Activated naive CD8-positive, alpha-beta T cell treated with anti-CD3 and anti-CD28 coated beads, Interleukin-2, amount 50 U/mL, for 24 hours (primary cell): ENCODE results near the gene RGP1.
A peak's percentile ranks its signal among the peaks of the same experiment; 100 is the strongest.

Experiments used
- ATAC-seq: fragments of 150-1000 bp; cut with Tn5 transposase; one replicate; pipeline ENCODE4 v1.10.0; 2021
- DNase-seq: peaks from one replicate; pipeline ENCODE4 v3.0.0; 2021
- H3K27ac Mint-ChIP-seq: one replicate; pipeline ENCODE4 v1.8.0; 2021; ENCODE audit warnings: mild to moderate bottlenecking, mixed read lengths
- H3K27me3 Mint-ChIP-seq: one replicate; pipeline ENCODE4 v1.8.0; 2021; ENCODE audit warnings: mixed read lengths
- H3K36me3 Mint-ChIP-seq: one replicate; pipeline ENCODE4 v1.8.0; 2021; ENCODE audit warnings: low read depth, mixed read lengths
- H3K4me1 Mint-ChIP-seq: one replicate; pipeline ENCODE4 v1.8.0; 2021; ENCODE audit warnings: mixed read lengths
- H3K4me3 Mint-ChIP-seq: one replicate; pipeline ENCODE4 v1.8.0; 2021; ENCODE audit warnings: mild to moderate bottlenecking, moderate library complexity, mixed read lengths
- H3K9me3 Mint-ChIP-seq: one replicate; pipeline ENCODE4 v1.8.0; 2021; ENCODE audit warnings: mixed read lengths

Gene RGP1

GRCh38 chr9:35729700-35730485 is 19.2 kb upstream of the RGP1 start:
- Mint-ChIP-seq H3K9me3 (no peaks in the 10 kb centered on the region), H3K4me1 (peaks cover 17% of the 10 kb centered on the region), H3K4me3 (no peak overlapping the region), H3K36me3 (peaks cover 16% of the 10 kb centered on the region), H3K27ac (no peak overlapping the region), H3K27me3 (no peaks in the 10 kb centered on the region)
- ATAC-seq (no peak), DNase-seq (peak; percentile 39)

GRCh38 chr9:35730486-35730854 is 18.6 kb upstream of the RGP1 start:
- H3K27me3 Mint-ChIP-seq = no peaks in the 10 kb centered on the region
- no peak for ATAC-seq

GRCh38 chr9:35731415-35732184 is 17.5 kb upstream of the RGP1 start:
- peaks cover 17% of the 10 kb centered on the region for H3K4me1 Mint-ChIP-seq
- peaks cover 16% of the 10 kb centered on the region for H3K36me3 Mint-ChIP-seq
- peak overlapping the region; percentile 90 for H3K27ac Mint-ChIP-seq
- no peak overlapping the region for H3K4me3 Mint-ChIP-seq
- H3K27me3 Mint-ChIP-seq = no peaks in the 10 kb centered on the region
- no peak for ATAC-seq
- no peak for DNase-seq
- no peaks in the 10 kb centered on the region for H3K9me3 Mint-ChIP-seq

More at GRCh38 chr9:35730486-35730854, 18.6 kb upstream of the RGP1 start:
- no peak overlapping the region for H3K4me3 Mint-ChIP-seq
- peaks cover 17% of the 10 kb centered on the region for H3K4me1 Mint-ChIP-seq
- peaks cover 14% of the 10 kb centered on the region for H3K36me3 Mint-ChIP-seq
- DNase-seq = no peak
- H3K27ac Mint-ChIP-seq = no peak overlapping the region
- no peaks in the 10 kb centered on the region for H3K9me3 Mint-ChIP-seq

- H3K27ac Mint-ChIP-seq = peak within 1 kb of the TSS; percentile 90
- peaks cover 18% of the 10 kb centered on the region for H3K36me3 Mint-ChIP-seq
- no peaks in the 10 kb centered on the region for H3K27me3 Mint-ChIP-seq
- peak; percentile 93 for ATAC-seq
- no peaks in the 10 kb centered on the region for H3K9me3 Mint-ChIP-seq
- DNase-seq = peak; percentile 96
- no peak within 1 kb of the TSS for H3K4me3 Mint-ChIP-seq
- H3K4me1 Mint-ChIP-seq = peaks cover 17% of the 10 kb centered on the region
Measured at GRCh38 chr9:35732185-35732799, 16.8 kb upstream of the RGP1 start, which contains the start of the genes CREB3 and TLN1. TSS of gene CREB3 (plus strand) at chr9:35732666. CDS start at chr9:35732773, 107 bp downstream. TSS of gene TLN1 (minus strand) at chr9:35732195. CDS start at chr9:35725694, 6,501 bp downstream.

GRCh38 chr9:35732800-35733541 is 16.1 kb upstream of the RGP1 start:
- Mint-ChIP-seq H3K27me3 (no peaks in the 10 kb centered on the region), H3K4me1 (peaks cover 17% of the 10 kb centered on the region), H3K9me3 (no peaks in the 10 kb centered on the region), H3K36me3 (peaks cover 18% of the 10 kb centered on the region), H3K27ac (peak overlapping the region; percentile 90), H3K4me3 (no peak overlapping the region)
- peak; percentile 8 for ATAC-seq
- peak; percentile 52 for DNase-seq

- DNase-seq = no peak
- Mint-ChIP-seq H3K27me3 (no peaks in the 10 kb centered on the region), H3K9me3 (no peaks in the 10 kb centered on the region), H3K4me1 (peaks cover 17% of the 10 kb centered on the region), H3K4me3 (peak overlapping the region; percentile 27), H3K36me3 (peaks cover 27% of the 10 kb centered on the region), H3K27ac (no peak overlapping the region)
- no peak for ATAC-seq
Measured at GRCh38 chr9:35734096-35734495, 15.0 kb upstream of the RGP1 start.

- Mint-ChIP-seq H3K27me3 (no peaks in the 10 kb centered on the region), H3K4me1 (peaks cover 17% of the 10 kb centered on the region), H3K4me3 (no peak overlapping the region), H3K27ac (no peak overlapping the region), H3K36me3 (peaks cover 27% of the 10 kb centered on the region), H3K9me3 (no peaks in the 10 kb centered on the region)
- DNase-seq = peak; percentile 58
- no peak for ATAC-seq
Measured at GRCh38 chr9:35736201-35736633, 12.9 kb upstream of the RGP1 start.

GRCh38 chr9:35737143-35737542 is 11.9 kb upstream of the RGP1 start:
- Mint-ChIP-seq H3K4me3 (no peak overlapping the region), H3K4me1 (peaks cover 25% of the 10 kb centered on the region), H3K27ac (no peak overlapping the region), H3K27me3 (no peaks in the 10 kb centered on the region), H3K9me3 (no peaks in the 10 kb centered on the region), H3K36me3 (peaks cover 27% of the 10 kb centered on the region)
- ATAC-seq = no peak
- DNase-seq = no peak

GRCh38 chr9:35738186-35738585 is 10.9 kb upstream of the RGP1 start:
- no peak overlapping the region for H3K27ac Mint-ChIP-seq
- DNase-seq (no peak), ATAC-seq (no peak)
- H3K9me3 Mint-ChIP-seq = no peaks in the 10 kb centered on the region
- H3K27me3 Mint-ChIP-seq = no peaks in the 10 kb centered on the region
- H3K36me3 Mint-ChIP-seq = peaks cover 36% of the 10 kb centered on the region
- H3K4me3 Mint-ChIP-seq = no peak overlapping the region
- H3K4me1 Mint-ChIP-seq = peaks cover 26% of the 10 kb centered on the region

GRCh38 chr9:35738924-35739323 is 10.2 kb upstream of the RGP1 start:
- no peak for DNase-seq
- H3K27me3 Mint-ChIP-seq = no peaks in the 10 kb centered on the region
- H3K27ac Mint-ChIP-seq = no peak overlapping the region
- no peak for ATAC-seq
- H3K36me3 Mint-ChIP-seq = peaks cover 40% of the 10 kb centered on the region
- H3K9me3 Mint-ChIP-seq = no peaks in the 10 kb centered on the region
- H3K4me3 Mint-ChIP-seq = no peak overlapping the region
- peaks cover 22% of the 10 kb centered on the region for H3K4me1 Mint-ChIP-seq

- Mint-ChIP-seq H3K4me3 (no peak overlapping the region), H3K9me3 (no peaks in the 10 kb centered on the region), H3K27me3 (no peaks in the 10 kb centered on the region), H3K27ac (no peak overlapping the region), H3K36me3 (peaks cover 40% of the 10 kb centered on the region), H3K4me1 (peaks cover 16% of the 10 kb centered on the region)
- ATAC-seq (no peak), DNase-seq (no peak)
Measured at GRCh38 chr9:35740243-35740642, 8.8 kb upstream of the RGP1 start.

- Mint-ChIP-seq H3K27ac (no peak overlapping the region), H3K4me1 (peaks cover 28% of the 10 kb centered on the region), H3K4me3 (no peak overlapping the region), H3K9me3 (no peaks in the 10 kb centered on the region), H3K36me3 (peaks cover 40% of the 10 kb centered on the region), H3K27me3 (no peaks in the 10 kb centered on the region)
- DNase-seq (no peak), ATAC-seq (peak; percentile 84)
Measured at GRCh38 chr9:35741740-35742139, 7.3 kb upstream of the RGP1 start.

- no peak for DNase-seq
- no peak for ATAC-seq
- H3K36me3 Mint-ChIP-seq = peaks cover 40% of the 10 kb centered on the region
- no peaks in the 10 kb centered on the region for H3K9me3 Mint-ChIP-seq
- H3K27ac Mint-ChIP-seq = no peak overlapping the region
- H3K4me1 Mint-ChIP-seq = peaks cover 43% of the 10 kb centered on the region
- no peaks in the 10 kb centered on the region for H3K27me3 Mint-ChIP-seq
- no peak overlapping the region for H3K4me3 Mint-ChIP-seq
Measured at GRCh38 chr9:35743452-35743851, 5.6 kb upstream of the RGP1 start.

- Mint-ChIP-seq H3K9me3 (no peaks in the 10 kb centered on the region), H3K27ac (no peak overlapping the region), H3K36me3 (peaks cover 35% of the 10 kb centered on the region), H3K4me1 (peaks cover 43% of the 10 kb centered on the region), H3K27me3 (no peaks in the 10 kb centered on the region), H3K4me3 (no peak overlapping the region)
- ATAC-seq = no peak
- no peak for DNase-seq
Measured at GRCh38 chr9:35743880-35744518, 5.1 kb upstream of the RGP1 start.
